GM18858 (cell line): ENCODE measurements around the gene HOPX.
"Not testable (repeated sequence)": the region's sequence is repeated elsewhere in the genome, so short reads cannot be mapped to it uniquely, and the experiment has no call there.

Experiments used
- ATAC-seq: cut with Tn5 transposase; IDR thresholded peaks from one replicate; pipeline ENCODE4 v1.9.1; 2021; ENCODE audit not compliant: unreplicated experiment

The HOPX gene

GRCh38 chr4:56689201-56689969, 8.3 kb upstream of the HOPX start:
- no peak for ATAC-seq

- no peak for ATAC-seq
Observed at GRCh38 chr4:56688094-56688647, 7.1 kb upstream of the HOPX start.

GRCh38 chr4:56686537-56687231, 5.6 kb upstream of the HOPX start:
- no peak for ATAC-seq

GRCh38 chr4:56684320-56685050, 3.4 kb upstream of the HOPX start:
- no peak for ATAC-seq

GRCh38 chr4:56683455-56683854, 2.4 kb upstream of the HOPX start:
- no peak for ATAC-seq

- ATAC-seq: no peak
Observed at GRCh38 chr4:56681853-56682525, 893 bp upstream of the HOPX start.

- ATAC-seq: no peak
Observed at GRCh38 chr4:56680266-56680665, 830 bp downstream of the HOPX start.

- no peak for ATAC-seq
Observed at GRCh38 chr4:56677711-56678110, 3.4 kb downstream of the HOPX start.

GRCh38 chr4:56674984-56675383, 6.1 kb downstream of the HOPX start:
- no peak for ATAC-seq

- no peak for ATAC-seq
Observed at GRCh38 chr4:56671860-56672259, 9.2 kb downstream of the HOPX start.

- ATAC-seq: no peak
Observed at GRCh38 chr4:56671373-56671772, 9.7 kb downstream of the HOPX start.

- no peak for ATAC-seq
Observed at GRCh38 chr4:56668267-56668666, 12.8 kb downstream of the HOPX start.

- not testable (repeated sequence) for ATAC-seq
Observed at GRCh38 chr4:56667396-56667795, 13.7 kb downstream of the HOPX start.

- ATAC-seq: no peak
Observed at GRCh38 chr4:56666279-56666678, 14.8 kb downstream of the HOPX start.

GRCh38 chr4:56665781-56666180, 15.3 kb downstream of the HOPX start:
- no peak for ATAC-seq

- no peak for ATAC-seq
Observed at GRCh38 chr4:56662782-56663468, 18.2 kb downstream of the HOPX start.

- ATAC-seq: no peak
Observed at GRCh38 chr4:56659946-56660345, 21.1 kb downstream of the HOPX start.

GRCh38 chr4:56658528-56658927, 22.6 kb downstream of the HOPX start:
- no peak for ATAC-seq

GRCh38 chr4:56657818-56658217, 23.3 kb downstream of the HOPX start:
- ATAC-seq: no peak

- no peak for ATAC-seq
Observed at GRCh38 chr4:56657128-56657527, 24.0 kb downstream of the HOPX start.

- ATAC-seq: no peak
Observed at GRCh38 chr4:56656346-56656643, 24.8 kb downstream of the HOPX start.
